ENCODE results near the gene RNF208. TPM values are rescaled to one million over a fixed set of nuclear protein-coding genes. Genes with fewer than 3 reads are reported as not detected.

RNF208 gene
- total and polyA plus RNA-seq, 9 of the 15 experiments (the other 6 are each of a cell fraction or from before 2014, with no cell fraction given), result 0.15 to 6.9 (median 0.50) TPM; not detected in 2

- no peak for TF ChIP-seq KLF6 (CRISPR knock-in tag; IDR thresholded peaks at IDR 0.05; ENCODE audit: borderline replicate concordance)
- no peak for TF ChIP-seq SLC30A9 (CRISPR knock-in tag; IDR thresholded peaks at IDR 0.05)
- TF ChIP-seq ZNF24 (IDR thresholded peaks at IDR 0.05), result no peak
- TF ChIP-seq CBX8 (IDR thresholded peaks at IDR 0.05; ENCODE audit: borderline replicate concordance, extremely low read depth, low read depth, low read length, poor library complexity, severe bottlenecking), result no peak
- TF ChIP-seq ZBTB43 (CRISPR knock-in tag; IDR thresholded peaks at IDR 0.05), result no peak
- TF ChIP-seq THRB (CRISPR knock-in tag; conservative IDR thresholded peaks at IDR 0.05), result peak; percentile 96
- TF ChIP-seq POLR2A (conservative IDR thresholded peaks at IDR 0.05), result peak; percentile 89
- TF ChIP-seq NKRF (IDR thresholded peaks at IDR 0.05; ENCODE audit: borderline replicate concordance), result 0 out of 2 replicates have a peak, but pooled peaks have one; percentile 8
- no peak for TF ChIP-seq RCOR1 (IDR thresholded peaks at IDR 0.05; ENCODE audit: borderline replicate concordance in 1 of 2, low read depth in 2 of 2, low read length in 2 of 2)
- TF ChIP-seq IRF9 (tag; IDR thresholded peaks at IDR 0.05), result no peak
- peak in 1 of 3 experiments; percentile 34; a peak in 2 of 6 replicates for TF ChIP-seq ZBTB11 (CRISPR knock-in tag; IDR thresholded peaks at IDR 0.05)
- TF ChIP-seq ZNF354B (CRISPR knock-in tag; IDR thresholded peaks at IDR 0.05), result 0 out of 2 replicates have a peak, but pooled peaks have one; percentile 14
- TF ChIP-seq MTA1 (IDR thresholded peaks at IDR 0.05; ENCODE audit: borderline replicate concordance), result no peak
- no peak for TF ChIP-seq ZNF133 (CRISPR knock-in tag; IDR thresholded peaks at IDR 0.05)
- no peak for TF ChIP-seq SMARCA4 (IDR thresholded peaks at IDR 0.05)
- no peak for TF ChIP-seq YY1 (IDR thresholded peaks at IDR 0.05; ENCODE audit: borderline replicate concordance in 1 of 3, control insufficient read depth in 1 of 3, extremely low read depth in 1 of 3, insufficient read depth in 3 of 3, insufficient read length in 1 of 3, insufficient replicate concordance in 2 of 3, low read depth in 1 of 3, low read length in 2 of 3)
Measured at GRCh38 chr9:137243626-137244485, 21.8 kb upstream of the RNF208 start (continued).

Data from K562 (cell line).